Stimulated activated CD8-positive, alpha-beta memory T cell treated with anti-CD3 and anti-CD28 coated beads, Interleukin-4, amount 100 ng/mL, for 4 hours (primary cell): ENCODE results near the gene FDXR.
"Not testable (repeated sequence)": the region's sequence is repeated elsewhere in the genome, so short reads cannot be mapped to it uniquely, and the experiment has no call there.

ENCODE experiments used
- DNase-seq, 2 donors: peaks; one replicate each; pipeline ENCODE4 v3.0.0-alpha.2; 2020; ENCODE audit warnings: low read depth in 2 of 2, low spot score in 1 of 2

FDXR gene

GRCh38 chr17:74872313-74873036, at the start of gene FDXR:
TSS of gene FDXR (minus strand) at chr17:74872994. CDS start at chr17:74872944, 50 bp downstream.
- DNase-seq: no peak

GRCh38 chr17:74922172-74922571, 49.4 kb upstream of the FDXR start:
- DNase-seq: no peak

- no peak for DNase-seq
These were observed 49.0 kb upstream of the FDXR start for GRCh38 chr17:74921769-74922168.

GRCh38 chr17:74921026-74921681, 48.4 kb upstream of the FDXR start:
- no peak for DNase-seq

GRCh38 chr17:74920642-74921025, 47.8 kb upstream of the FDXR start:
- no peak for DNase-seq

- DNase-seq: no peak
These were observed 47.5 kb upstream of the FDXR start for GRCh38 chr17:74920306-74920620.

GRCh38 chr17:74919440-74920305, 46.9 kb upstream of the FDXR start:
- no peak for DNase-seq

- DNase-seq: no peak
These were observed 46.1 kb upstream of the FDXR start for GRCh38 chr17:74918906-74919305.

- no peak for DNase-seq
These were observed 44.6 kb upstream of the FDXR start for GRCh38 chr17:74917430-74917829.

GRCh38 chr17:74916851-74917199, 44.0 kb upstream of the FDXR start:
- no peak for DNase-seq

GRCh38 chr17:74916136-74916850, 43.5 kb upstream of the FDXR start:
- no peak for DNase-seq

GRCh38 chr17:74911423-74911822, 38.6 kb upstream of the FDXR start:
- not testable (repeated sequence) for DNase-seq

GRCh38 chr17:74909097-74909496, 36.3 kb upstream of the FDXR start:
- not testable (repeated sequence) for DNase-seq

GRCh38 chr17:74907012-74907411, 34.2 kb upstream of the FDXR start:
- no peak for DNase-seq

GRCh38 chr17:74906214-74906793, 33.5 kb upstream of the FDXR start:
- not testable (repeated sequence) for DNase-seq

GRCh38 chr17:74904687-74905409, 32.1 kb upstream of the FDXR start:
- no peak for DNase-seq

- no peak for DNase-seq
These were observed 30.9 kb upstream of the FDXR start for GRCh38 chr17:74903671-74904070.

- no peak for DNase-seq
These were observed 30.2 kb upstream of the FDXR start for GRCh38 chr17:74903034-74903433.

GRCh38 chr17:74901353-74902135, 28.8 kb upstream of the FDXR start:
- DNase-seq: no peak

GRCh38 chr17:74900208-74900607, 27.4 kb upstream of the FDXR start:
- DNase-seq: no peak
